PC-9 (cell line): ENCODE measurements around the gene ESR1. TPM values are rescaled to one million over a fixed set of nuclear protein-coding genes. Genes with fewer than 3 reads are reported as not detected.
A peak's percentile ranks its signal among the peaks of the same experiment; 100 is the strongest.

Experiments used
- BruUV-seq: library from RNA; stranded (reverse); fragments of 400-500 nt; replicated peaks from 2 replicates; lab custom pipeline; 2021; lab: Mats Ljungman, UMichigan
- CTCF ChIA-PET: fragments of 300-600 bp; sonication (Branson Sonifier 250); formaldehyde crosslinking; loops from one replicate; lab custom pipeline; 2022; ENCODE audit warnings: antibody characterized with exemption; lab: Charles Lee
- POLR2A ChIA-PET: fragments of 300-600 bp; sonication (Branson Sonifier 250); formaldehyde crosslinking; loops from one replicate; lab custom pipeline; 2022; ENCODE audit warnings: antibody characterized with exemption; ENCODE audit not compliant: unreplicated experiment; lab: Charles Lee
- DNase-seq, 2 experiments: peaks; one replicate each; pipeline versions ENCODE4 v3.0.0 to v3.0.0-alpha.2; 2015 to 2022; ENCODE audit warnings: mixed read lengths in 1 of 2
- H2AFZ ChIP-seq: fragments of 200-600 bp; sonication (generic); 2 replicates; pipeline ENCODE4 v1.8.1; 2017; ENCODE audit warnings: antibody characterized with exemption
- H3F3A ChIP-seq: fragments of 200-600 bp; sonication (generic); 2 replicates; pipeline ENCODE4 v1.8.1; 2017; ENCODE audit warnings: antibody characterized with exemption, mild to moderate bottlenecking, low read depth; ENCODE audit not compliant: insufficient read depth
- H3K27ac ChIP-seq: fragments of 200-600 bp; sonication (generic); 2 replicates; pipeline ENCODE4 v1.6.1; 2016; ENCODE audit warnings: mixed run types
- H3K27me3 ChIP-seq: fragments of 200-600 bp; sonication (generic); 2 replicates; pipeline ENCODE4 v1.6.1; 2016; ENCODE audit warnings: low read depth, mixed run types; ENCODE audit not compliant: insufficient read depth
- H3K36me3 ChIP-seq: fragments of 200-600 bp; sonication (generic); 2 replicates; pipeline ENCODE4 v1.6.1; 2016; ENCODE audit warnings: low read depth, mixed run types
- H3K4me1 ChIP-seq: fragments of 200-600 bp; sonication (generic); replicated peaks from 2 replicates; pipeline ENCODE4 v1.6.1; 2016; ENCODE audit warnings: mixed run types; ENCODE audit not compliant: insufficient read depth
- H3K4me2 ChIP-seq: fragments of 200-600 bp; sonication (generic); 2 replicates; pipeline ENCODE4 v1.6.1; 2017; ENCODE audit warnings: mixed run types
- H3K4me3 ChIP-seq: fragments of 200-600 bp; sonication (generic); 2 replicates; pipeline ENCODE4 v1.6.1; 2016; ENCODE audit warnings: mixed run types
- H3K79me2 ChIP-seq: fragments of 200-600 bp; sonication (generic); 2 replicates; pipeline ENCODE4 v1.6.1; 2017; ENCODE audit warnings: low read depth, mixed run types
- H3K9me2 ChIP-seq: fragments of 200-600 bp; sonication (generic); 2 replicates; pipeline ENCODE4 v1.8.1; 2017; ENCODE audit warnings: mild to moderate bottlenecking; ENCODE audit not compliant: insufficient read depth
- H3K9me3 ChIP-seq: fragments of 200-600 bp; sonication (generic); 2 replicates; pipeline ENCODE4 v1.8.1; 2016; ENCODE audit warnings: low read depth; ENCODE audit not compliant: insufficient read depth
- H4K20me1 ChIP-seq: fragments of 200-600 bp; sonication (generic); 2 replicates; pipeline ENCODE4 v1.8.1; 2017; ENCODE audit not compliant: insufficient read depth
- CTCF ChIP-seq: fragments of 200-600 bp; sonication (generic); conservative IDR thresholded peaks from 2 replicates; pipeline ENCODE4 v1.6.1; 2017; ENCODE audit warnings: mixed run types, antibody characterized with exemption, mild to moderate bottlenecking, moderate library complexity
- EZH2 ChIP-seq: fragments of 200-600 bp; sonication (generic); IDR thresholded peaks from 2 replicates; pipeline ENCODE4 v1.8.0; 2017; ENCODE audit warnings: antibody characterized with exemption, low read depth
- intact Hi-C: fragments of 100-400 bp; cut with micrococcal nuclease; formaldehyde crosslinking; loops from one replicate; pipeline ENCODE4 v1.10.0; 2022; ENCODE audit not compliant: unreplicated experiment
- total RNA-seq: library from RNA; stranded (reverse); gene quantifications from 2 replicates; pipeline ENCODE4 v1.2.3, GENCODE V29; 2021

Gene ESR1
- total RNA-seq, 1 experiment from 2014 or later: 1.5 TPM

- no peak for DNase-seq
- CTCF ChIA-PET: no interaction called here
These were observed 315.6 kb downstream of the ESR1 start for GRCh38 chr6:152123076-152123475.

GRCh38 chr6:152124429-152125074, 317.1 kb downstream of the ESR1 start:
- Histone ChIP-seq H3K4me1 (peaks cover 1% of the 10 kb centered on the region; the same call in 1 of the 2 replicates), H3K79me2 (no peaks in the 10 kb centered on the region), H4K20me1 (no peaks in the 10 kb centered on the region), H2AFZ (no peak overlapping the region), H3K4me3 (no peak overlapping the region), H3K36me3 (no peaks in the 10 kb centered on the region), H3F3A (no peaks in the 10 kb centered on the region), H3K9me3 (no peaks in the 10 kb centered on the region), H3K9me2 (no peaks in the 10 kb centered on the region), H3K4me2 (no peak overlapping the region), H3K27me3 (no peaks in the 10 kb centered on the region), H3K27ac (no peak overlapping the region)
- DNase-seq: peak in 1 of 2 experiments; percentile 47
- CTCF ChIA-PET: interaction anchor here (0.6 to 1.1 kb wide), 2 partner anchors 143 to 359 kb away, joined by 3 to 9 read pairs; no protein-coding TSS in a partner anchor
- no TSS peak for BruUV-seq
- intact Hi-C loops: loop anchor here (1.0 to 5.0 kb wide), 4 partner anchors 207 to 447 kb away; no protein-coding TSS in a partner anchor
- TF ChIP-seq CTCF: peak; percentile 94
- no peak for TF ChIP-seq EZH2
- POLR2A ChIA-PET: no interaction called here

More at GRCh38 chr6:152123076-152123475, 315.6 kb downstream of the ESR1 start:
- no peaks in the 10 kb centered on the region for H3K79me2 ChIP-seq
- TF ChIP-seq CTCF (no peak), EZH2 (no peak)
- no peaks in the 10 kb centered on the region for H3K36me3 ChIP-seq
- H3K4me2 ChIP-seq: no peak overlapping the region
- H3K4me1 ChIP-seq: no peaks in the 10 kb centered on the region
- no peaks in the 10 kb centered on the region for H3K9me3 ChIP-seq
- no TSS peak for BruUV-seq
- no peak overlapping the region for H3K27ac ChIP-seq
- no peaks in the 10 kb centered on the region for H3K9me2 ChIP-seq
- H2AFZ ChIP-seq: 0 out of 2 replicates have a peak overlapping the region, but pooled peaks have one; percentile 4
- intact Hi-C loops: loop anchor here (5.0 kb wide), 1 partner anchor 206 kb away; no protein-coding TSS in a partner anchor
- H3K27me3 ChIP-seq: no peaks in the 10 kb centered on the region
- no peaks in the 10 kb centered on the region for H3F3A ChIP-seq
- POLR2A ChIA-PET: no interaction called here
- H3K4me3 ChIP-seq: no peak overlapping the region
- no peaks in the 10 kb centered on the region for H4K20me1 ChIP-seq

GRCh38 chr6:152127432-152128165, 320.1 kb downstream of the ESR1 start:
- H3K4me1 ChIP-seq: peaks cover 14% of the 10 kb centered on the region
- ChIA-PET POLR2A (no interaction called here), CTCF (no interaction called here)
- no peaks in the 10 kb centered on the region for H4K20me1 ChIP-seq
- no TSS peak for BruUV-seq
- H2AFZ ChIP-seq: no peak overlapping the region
- H3K27ac ChIP-seq: no peak overlapping the region
- no peaks in the 10 kb centered on the region for H3K9me2 ChIP-seq
- no peaks in the 10 kb centered on the region for H3K79me2 ChIP-seq
- no peaks in the 10 kb centered on the region for H3K27me3 ChIP-seq
- H3K4me3 ChIP-seq: no peak overlapping the region
- no peak for TF ChIP-seq EZH2
- no peak for TF ChIP-seq CTCF
- intact Hi-C loops: loop anchor here (5.0 kb wide), 1 partner anchor 450 kb away; no protein-coding TSS in a partner anchor
- H3K36me3 ChIP-seq: no peaks in the 10 kb centered on the region
- H3K9me3 ChIP-seq: no peaks in the 10 kb centered on the region
- no peaks in the 10 kb centered on the region for H3F3A ChIP-seq
- no peak overlapping the region for H3K4me2 ChIP-seq
- no peak for DNase-seq
